NCI-H1105 treated with DMSO at 0.1 percent for 48 hours (cell line): ENCODE results near the gene MACROD2.
A peak's percentile ranks its signal among the peaks of the same experiment; 100 is the strongest.
"Not testable (repeated sequence)": the region's sequence is repeated elsewhere in the genome, so short reads cannot be mapped to it uniquely, and the experiment has no call there.

ENCODE experiments used
- DNase-seq: peaks from one replicate; lab custom pipeline; 2025; lab: John Stamatoyannopoulos, UW

The MACROD2 gene

GRCh38 chr20:13995086-13995665 lies at the start of gene MACROD2:
Gene MACROD2, plus strand, starts transcription at chr20:13995516.
- peak; percentile 94 for DNase-seq

GRCh38 chr20:13947719-13948118 lies 47.6 kb upstream of the MACROD2 start:
- no peak for DNase-seq

GRCh38 chr20:13953227-13953626 lies 42.1 kb upstream of the MACROD2 start:
- DNase-seq: no peak

GRCh38 chr20:13960119-13960518 lies 35.2 kb upstream of the MACROD2 start:
- no peak for DNase-seq

- no peak for DNase-seq
Measured at GRCh38 chr20:13960525-13960924, 34.8 kb upstream of the MACROD2 start.

- DNase-seq: no peak
Measured at GRCh38 chr20:13984211-13984610, 11.1 kb upstream of the MACROD2 start.

GRCh38 chr20:13990465-13990864 lies 4.9 kb upstream of the MACROD2 start, which contains the start of gene SEL1L2:
Gene SEL1L2, minus strand, starts transcription at chr20:13990614. Its CDS starts 80 bp downstream, at chr20:13990534.
- peak; percentile 16 for DNase-seq

- DNase-seq: no peak
Measured at GRCh38 chr20:13991311-13991710, 4.0 kb upstream of the MACROD2 start.

GRCh38 chr20:13991955-13992354 lies 3.4 kb upstream of the MACROD2 start:
- not testable (repeated sequence) for DNase-seq

- DNase-seq: peak; percentile 50
Measured at GRCh38 chr20:13995841-13996240, 525 bp downstream of the MACROD2 start.

- no peak for DNase-seq
Measured at GRCh38 chr20:13996265-13996664, 949 bp downstream of the MACROD2 start.

GRCh38 chr20:14000917-14001316 lies 5.6 kb downstream of the MACROD2 start:
- no peak for DNase-seq

- no peak for DNase-seq
Measured at GRCh38 chr20:14005996-14006395, 10.7 kb downstream of the MACROD2 start.

GRCh38 chr20:14009208-14009607 lies 13.9 kb downstream of the MACROD2 start:
- no peak for DNase-seq

- DNase-seq: no peak
Measured at GRCh38 chr20:14012671-14013070, 17.4 kb downstream of the MACROD2 start.

GRCh38 chr20:14030991-14031390 lies 35.7 kb downstream of the MACROD2 start:
- DNase-seq: no peak

- no peak for DNase-seq
Measured at GRCh38 chr20:14033310-14033709, 38.0 kb downstream of the MACROD2 start.

GRCh38 chr20:14036567-14036966 lies 41.3 kb downstream of the MACROD2 start:
- no peak for DNase-seq

GRCh38 chr20:14044712-14045276 lies 49.5 kb downstream of the MACROD2 start:
- DNase-seq: not testable (repeated sequence)

GRCh38 chr20:14046534-14046933 lies 51.2 kb downstream of the MACROD2 start:
- no peak for DNase-seq

- DNase-seq: no peak
Measured at GRCh38 chr20:14049111-14049510, 53.8 kb downstream of the MACROD2 start.

- no peak for DNase-seq
Measured at GRCh38 chr20:14051454-14051853, 56.1 kb downstream of the MACROD2 start.

GRCh38 chr20:14055127-14055742 lies 59.9 kb downstream of the MACROD2 start:
- peak; percentile 69 for DNase-seq

GRCh38 chr20:14062171-14062570 lies 66.9 kb downstream of the MACROD2 start:
- DNase-seq: no peak
